Natural killer cell (primary cell): Measurements from ENCODE around the gene HAUS7. TPM values are rescaled to one million over a fixed set of nuclear protein-coding genes. Genes with fewer than 3 reads are reported as not detected.

ENCODE experiments used
- ATAC-seq, 3 donors: fragments of 150-1000 bp in 2 of 3; fragments of 200-7000 bp in 1 of 3; cut with Tn5 transposase; 1 replicate in 1 of 3; 2 replicates in 2 of 3; pipeline ENCODE4 v1.10.0; 2021; ENCODE audit warnings: mild to moderate bottlenecking in 2 of 3, moderate library complexity in 2 of 3
- DNase-seq, 2 donors: peaks; one replicate each; pipeline versions ENCODE4 v3.0.0 to v3.0.0-alpha.2; 2013 to 2021; ENCODE audit warnings: mixed read lengths in 1 of 2
- H3K27ac ChIP-seq: one replicate; pipeline ENCODE4 v1.5.1; 2013; ENCODE audit warnings: mild to moderate bottlenecking, low read length
- H3K27me3 ChIP-seq: one replicate; pipeline ENCODE4 v1.6.1; 2013; ENCODE audit warnings: low read length; ENCODE audit not compliant: control insufficient read depth, insufficient read depth
- H3K36me3 ChIP-seq: one replicate; pipeline ENCODE4 v1.6.1; 2013; ENCODE audit warnings: low read length; ENCODE audit not compliant: control insufficient read depth, insufficient read depth
- H3K4me1 ChIP-seq: one replicate; pipeline ENCODE4 v1.6.1; 2013; ENCODE audit warnings: low read length; ENCODE audit not compliant: control insufficient read depth, insufficient read depth
- H3K4me3 ChIP-seq: one replicate; pipeline ENCODE4 v1.5.1; 2013; ENCODE audit warnings: low read length
- H3K9me3 ChIP-seq: one replicate; pipeline ENCODE4 v1.6.1; 2013; ENCODE audit warnings: low read length; ENCODE audit not compliant: control insufficient read depth, insufficient read depth
- H3K27ac Mint-ChIP-seq, 2 donors: one replicate each; pipeline ENCODE4 v1.8.0; 2022; ENCODE audit warnings: mild to moderate bottlenecking in 2 of 2, mixed read lengths in 2 of 2, moderate library complexity in 1 of 2
- H3K27me3 Mint-ChIP-seq, 2 donors: one replicate each; pipeline ENCODE4 v1.8.0; 2022; ENCODE audit warnings: low read depth in 2 of 2, mixed read lengths in 2 of 2
- H3K36me3 Mint-ChIP-seq: one replicate; pipeline ENCODE4 v1.8.0; 2022; ENCODE audit warnings: mixed read lengths
- H3K4me1 Mint-ChIP-seq, 2 donors: one replicate each; pipeline ENCODE4 v1.8.0; 2022; ENCODE audit warnings: mixed read lengths in 2 of 2
- H3K4me3 Mint-ChIP-seq: one replicate; pipeline ENCODE4 v1.8.0; 2022; ENCODE audit warnings: mild to moderate bottlenecking, moderate library complexity, mixed read lengths
- H3K9me3 Mint-ChIP-seq, 2 donors: one replicate each; pipeline ENCODE4 v1.8.0; 2022; ENCODE audit warnings: mixed read lengths in 2 of 2
- CTCF ChIP-seq: fragments of 200-600 bp; IDR thresholded peaks from one replicate; pipeline ENCODE4 v1.8.0; 2022; ENCODE audit warnings: antibody characterized with exemption
- WGBS: methylation state at CpG from one replicate; pipeline ENCODE4 v1.1.7; 2013; ENCODE audit warnings: missing lambda C conversion rate; ENCODE audit not compliant: insufficient coverage; 5-methylcytosine and 5-hydroxymethylcytosine counted together
- intact Hi-C: fragments of 100-400 bp; cut with micrococcal nuclease; formaldehyde crosslinking; loops from one replicate; pipeline ENCODE4 v1.14.2; 2022
- total RNA-seq, 4 donors: library from RNA; stranded (reverse); fragments of 120-200 nt in 1 of 4; gene quantifications; one replicate each; pipeline versions ENCODE4 v1.2.3 to v1.2.4, GENCODE V29; 2013 to 2022

HAUS7 gene
- total RNA-seq, 3 donors from 2014 or later (not counting 1 experiment from before 2014, with no cell fraction given), result 27.4 to 33.1 (median 31.9) TPM

GRCh38 chrX:153430796-153431195 lies 39.6 kb downstream of the HAUS7 start:
- intact Hi-C loops, result no loop called here

GRCh38 chrX:153426204-153426603 lies 44.2 kb downstream of the HAUS7 start:
- Mint-ChIP-seq H3K4me3 (no peak overlapping the region), H3K9me3 (peaks cover 0 to 2% of the 10 kb centered on the region in 2 donors), H3K4me1 (peaks cover 0 to 4% of the 10 kb centered on the region in 2 donors), H3K27ac (no peak overlapping the region), H3K27me3 (peaks cover 0 to 6% of the 10 kb centered on the region in 2 donors), H3K36me3 (no peaks in the 10 kb centered on the region)
- no peaks in the 10 kb centered on the region for H3K4me1 ChIP-seq
- no peaks in the 10 kb centered on the region for H3K36me3 ChIP-seq
- TF ChIP-seq CTCF, result no peak
- H3K27me3 ChIP-seq, result no peaks in the 10 kb centered on the region
- ATAC-seq (no peak), DNase-seq (no peak)
- WGBS, result 91% methylated on average over 3 of the region's 3 CpGs
- H3K9me3 ChIP-seq, result peaks cover 5% of the 10 kb centered on the region
- no peak overlapping the region for H3K27ac ChIP-seq
- no peak overlapping the region for H3K4me3 ChIP-seq
- intact Hi-C loops, result no loop called here

More at GRCh38 chrX:153430796-153431195, 39.6 kb downstream of the HAUS7 start:
- Histone ChIP-seq H3K27ac (no peak overlapping the region), H3K4me1 (no peaks in the 10 kb centered on the region), H3K4me3 (no peak overlapping the region), H3K36me3 (no peaks in the 10 kb centered on the region), H3K27me3 (no peaks in the 10 kb centered on the region), H3K9me3 (peaks cover 5% of the 10 kb centered on the region)
- H3K4me1 Mint-ChIP-seq, result no peaks in the 10 kb centered on the region
- peaks cover 0 to 2% of the 10 kb centered on the region in 2 donors for H3K9me3 Mint-ChIP-seq
- no peaks in the 10 kb centered on the region for H3K36me3 Mint-ChIP-seq
- TF ChIP-seq CTCF, result no peak
- peaks cover 0 to 6% of the 10 kb centered on the region in 2 donors for H3K27me3 Mint-ChIP-seq
- H3K4me3 Mint-ChIP-seq, result no peak overlapping the region
- no peak overlapping the region for H3K27ac Mint-ChIP-seq
- ATAC-seq, result no peak
- WGBS, result 97% methylated on average over 5 of the region's 6 CpGs
- no peak for DNase-seq

- no peak overlapping the region for H3K4me3 ChIP-seq
- intact Hi-C loops, result no loop called here
- H3K9me3 ChIP-seq, result no peaks in the 10 kb centered on the region
- H3K4me3 Mint-ChIP-seq, result no peak overlapping the region
- no peaks in the 10 kb centered on the region for H3K36me3 ChIP-seq
- peaks cover 0 to 2% of the 10 kb centered on the region in 2 donors for H3K9me3 Mint-ChIP-seq
- no peaks in the 10 kb centered on the region for H3K27me3 ChIP-seq
- ATAC-seq (no peak), DNase-seq (no peak)
- no peaks in the 10 kb centered on the region for H3K4me1 ChIP-seq
- no peak overlapping the region for H3K27ac ChIP-seq
- 96% methylated on average over 8 of the region's 8 CpGs for WGBS
- H3K4me1 Mint-ChIP-seq, result peaks cover 0 to 4% of the 10 kb centered on the region in 2 donors
- no peak overlapping the region for H3K27ac Mint-ChIP-seq
- TF ChIP-seq CTCF, result no peak
- H3K36me3 Mint-ChIP-seq, result no peaks in the 10 kb centered on the region
- peaks cover 0 to 6% of the 10 kb centered on the region in 2 donors for H3K27me3 Mint-ChIP-seq
Measured at GRCh38 chrX:153423652-153424051, 46.7 kb downstream of the HAUS7 start.

GRCh38 chrX:153421856-153422255 lies 48.5 kb downstream of the HAUS7 start:
- intact Hi-C loops, result no loop called here
- no peak for ATAC-seq
- no peak for DNase-seq
- Histone ChIP-seq H3K27ac (no peak overlapping the region), H3K27me3 (no peaks in the 10 kb centered on the region), H3K9me3 (no peaks in the 10 kb centered on the region), H3K4me3 (no peak overlapping the region), H3K36me3 (no peaks in the 10 kb centered on the region), H3K4me1 (no peaks in the 10 kb centered on the region)
- Mint-ChIP-seq H3K27ac (no peak overlapping the region), H3K4me3 (no peak overlapping the region), H3K36me3 (no peaks in the 10 kb centered on the region), H3K27me3 (no peaks in the 10 kb centered on the region), H3K9me3 (no peaks in the 10 kb centered on the region), H3K4me1 (peaks cover 0 to 4% of the 10 kb centered on the region in 2 donors)
- WGBS, result 97% methylated on average over 16 of the region's 18 CpGs
- no peak for TF ChIP-seq CTCF
